Stimulated activated naive CD8-positive, alpha-beta T cell treated with anti-CD3 and anti-CD28 coated beads, Interleukin-15, Interleukin-2, amounts not matched to agents 100 U/mL and 50 U/mL, for 24 hours (primary cell): ENCODE results near the gene NADK.
A peak's percentile ranks its signal among the peaks of the same experiment; 100 is the strongest.

ENCODE experiments used
- ATAC-seq: fragments of 150-1000 bp; cut with Tn5 transposase; one replicate; pipeline ENCODE4 v1.10.0; 2021
- DNase-seq: peaks from one replicate; pipeline ENCODE4 v3.0.0; 2021

Gene NADK

GRCh38 chr1:1777950-1778662, at the start of gene NADK:
Gene NADK, minus strand, starts transcription at chr1:1778470. Its CDS starts 13,064 bp downstream, at chr1:1765406.
- ATAC-seq: peak; percentile 45

DNA sequence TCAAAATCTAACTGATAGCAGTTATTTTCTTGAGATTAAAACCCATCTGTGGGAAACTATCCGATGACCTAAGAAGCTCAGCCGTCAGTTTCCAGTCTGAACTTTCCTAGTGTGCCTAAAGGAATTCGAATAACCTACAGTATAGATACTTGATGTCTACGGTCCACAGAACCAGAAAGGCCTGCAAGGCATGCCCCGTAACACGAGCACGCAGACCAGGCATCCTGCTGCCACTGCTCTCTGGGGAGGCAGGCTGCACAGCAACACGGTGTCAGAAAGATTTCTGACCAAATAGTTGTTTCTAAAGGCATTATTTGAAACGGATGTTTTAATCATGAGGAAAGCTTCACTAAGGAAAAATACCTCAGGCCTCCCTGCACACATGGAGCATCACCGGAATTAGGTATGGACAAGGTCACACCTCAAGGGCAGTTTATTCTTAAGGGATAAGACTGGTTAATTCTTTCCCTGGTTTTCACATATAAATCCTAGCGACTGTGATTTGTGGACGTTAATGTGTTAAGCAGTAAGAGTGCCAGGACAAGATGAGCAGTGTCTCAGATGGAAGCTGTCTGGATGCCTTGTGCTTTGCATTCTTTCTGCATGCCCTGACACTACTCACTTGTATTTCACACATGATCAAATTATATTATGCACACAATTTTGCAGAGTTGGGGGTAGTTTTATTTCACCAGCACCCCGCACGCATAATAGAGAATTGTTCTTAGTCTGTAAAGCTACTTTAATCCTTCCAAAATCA, 49.0 kb upstream of the NADK start:
- DNase-seq (no peak), ATAC-seq (no peak)

More at GRCh38 chr1:1777950-1778662, at the start of gene NADK:
- DNase-seq: peak; percentile 81

DNA sequence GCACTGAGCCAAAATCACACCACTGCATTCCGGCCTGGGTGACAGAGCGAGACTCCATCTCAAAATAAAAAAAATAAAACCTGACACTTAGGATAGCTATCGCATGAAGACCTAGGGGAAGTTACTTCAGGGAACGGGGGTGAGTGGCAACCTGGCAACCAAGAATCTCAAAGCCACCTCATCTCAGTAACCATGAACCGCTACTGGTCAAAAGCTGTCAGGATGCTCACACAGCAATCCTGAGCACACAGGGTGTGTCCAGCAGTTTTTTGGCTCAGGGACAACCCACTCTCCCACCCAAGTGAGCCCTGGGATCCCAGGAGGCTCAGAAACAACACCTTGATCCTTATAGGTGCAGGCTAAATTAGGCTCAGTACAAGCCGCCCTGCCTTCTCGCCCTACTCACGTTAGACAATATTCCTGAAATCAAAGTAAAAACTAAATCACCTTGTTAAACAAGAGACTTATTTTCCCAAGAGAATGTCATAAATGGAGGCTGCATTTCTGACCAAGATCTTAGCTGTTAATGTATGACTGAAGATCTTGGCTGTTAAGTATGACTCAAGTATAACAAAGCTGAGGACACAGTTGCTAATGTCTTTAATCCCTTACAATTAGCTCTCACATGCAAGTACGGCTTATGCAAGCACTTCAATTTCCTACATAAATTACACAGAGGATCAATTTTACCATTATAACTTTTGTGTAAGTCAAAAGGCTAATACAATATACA, 48.3 kb upstream of the NADK start:
- ATAC-seq: no peak
- DNase-seq: no peak

DNA sequence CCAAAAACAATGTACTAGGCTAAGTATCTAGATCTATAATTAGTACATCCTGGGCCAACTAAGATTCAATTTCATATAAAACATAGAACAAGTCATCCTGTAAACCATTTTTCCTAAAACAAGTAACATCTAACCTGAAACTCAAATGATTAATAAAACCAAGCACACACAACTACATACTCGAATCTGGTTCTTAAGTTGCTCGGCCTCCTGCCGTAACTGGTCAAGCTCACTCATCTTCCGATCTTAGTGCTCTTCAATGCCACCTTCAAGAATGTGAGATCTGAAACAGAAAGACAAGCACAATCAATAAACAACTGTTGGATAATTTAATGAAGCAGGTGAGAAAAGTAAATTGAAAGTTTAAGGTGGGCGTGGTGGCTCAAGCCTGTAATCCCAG, 46.9 kb upstream of the NADK start:
- no peak for DNase-seq
- no peak for ATAC-seq

- no peak for DNase-seq
Observed at GRCh38 chr1:1819762-1820161, 41.5 kb upstream of the NADK start.

DNA sequence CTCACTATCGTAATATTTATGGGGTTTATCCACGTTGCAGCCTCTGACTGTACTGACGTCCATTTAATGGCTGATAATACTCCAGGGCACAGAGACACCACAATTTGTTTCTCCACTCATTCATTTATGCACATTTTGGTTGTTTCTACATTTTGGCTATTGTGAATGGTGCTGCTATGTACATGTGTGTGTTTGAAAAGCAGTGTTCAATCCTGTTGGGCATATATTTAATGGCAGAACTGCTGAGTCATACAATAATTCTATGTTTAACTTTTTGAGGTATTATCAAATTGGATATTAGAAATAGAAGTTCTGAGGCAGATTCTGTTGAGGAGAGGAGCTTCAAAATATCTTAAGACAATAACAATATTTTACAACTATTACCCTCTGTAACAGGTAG, 39.0 kb upstream of the NADK start:
- no peak for ATAC-seq
- DNase-seq: no peak

More at GRCh38 chr1:1819762-1820161, 41.5 kb upstream of the NADK start:
- no peak for ATAC-seq

GRCh38 chr1:1815606-1816281, 37.5 kb upstream of the NADK start:
- no peak for ATAC-seq
- DNase-seq: no peak

GRCh38 chr1:1809489-1809888, 31.2 kb upstream of the NADK start:
- no peak for DNase-seq
- no peak for ATAC-seq

- ATAC-seq: no peak
- no peak for DNase-seq
Observed at GRCh38 chr1:1808206-1808605, 29.9 kb upstream of the NADK start.

DNA sequence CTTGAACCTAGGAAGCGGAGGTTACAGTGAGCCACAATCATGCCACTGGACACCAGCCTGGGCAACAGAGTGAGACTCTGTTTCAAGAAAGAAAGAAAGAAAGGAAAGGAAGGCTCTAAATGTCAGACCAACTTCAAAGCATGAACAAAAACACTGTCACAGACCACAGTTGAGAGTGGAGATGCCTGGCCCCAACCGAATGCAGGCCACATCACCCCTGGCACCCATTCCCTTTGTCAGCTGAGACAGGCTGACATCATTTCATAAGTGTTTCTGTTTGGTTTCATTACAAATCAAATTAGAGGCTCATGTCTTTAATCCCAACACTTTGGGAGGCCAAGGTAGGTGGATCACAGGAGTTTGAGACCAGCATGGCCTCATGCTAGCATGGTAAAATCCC, 28.6 kb upstream of the NADK start:
- ATAC-seq (peak; percentile 40), DNase-seq (no peak)

- DNase-seq (no peak), ATAC-seq (no peak)
Observed at GRCh38 chr1:1804301-1804700, 26.0 kb upstream of the NADK start.

DNA sequence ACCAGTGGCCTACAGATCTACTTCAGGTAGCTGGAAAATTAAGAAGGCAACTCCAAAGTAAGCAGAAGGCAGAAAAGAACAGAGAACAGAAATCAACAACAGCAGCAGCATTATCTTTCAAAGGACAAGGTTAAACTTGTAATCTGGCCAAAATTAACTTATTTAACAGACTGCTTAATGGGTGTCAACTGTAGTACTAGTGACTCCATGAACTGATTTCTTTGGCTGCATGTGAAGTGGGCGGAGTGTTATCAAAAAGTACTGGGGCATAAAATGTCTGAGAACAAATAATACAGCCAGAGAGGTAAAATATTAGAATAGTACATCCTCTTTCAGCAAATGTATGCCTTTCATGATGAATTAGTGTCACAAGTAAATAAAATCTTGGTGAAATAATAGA, 24.6 kb upstream of the NADK start:
- DNase-seq: no peak
- ATAC-seq: no peak

GRCh38 chr1:1799716-1800115, 21.4 kb upstream of the NADK start:
- ATAC-seq (no peak), DNase-seq (no peak)

DNA sequence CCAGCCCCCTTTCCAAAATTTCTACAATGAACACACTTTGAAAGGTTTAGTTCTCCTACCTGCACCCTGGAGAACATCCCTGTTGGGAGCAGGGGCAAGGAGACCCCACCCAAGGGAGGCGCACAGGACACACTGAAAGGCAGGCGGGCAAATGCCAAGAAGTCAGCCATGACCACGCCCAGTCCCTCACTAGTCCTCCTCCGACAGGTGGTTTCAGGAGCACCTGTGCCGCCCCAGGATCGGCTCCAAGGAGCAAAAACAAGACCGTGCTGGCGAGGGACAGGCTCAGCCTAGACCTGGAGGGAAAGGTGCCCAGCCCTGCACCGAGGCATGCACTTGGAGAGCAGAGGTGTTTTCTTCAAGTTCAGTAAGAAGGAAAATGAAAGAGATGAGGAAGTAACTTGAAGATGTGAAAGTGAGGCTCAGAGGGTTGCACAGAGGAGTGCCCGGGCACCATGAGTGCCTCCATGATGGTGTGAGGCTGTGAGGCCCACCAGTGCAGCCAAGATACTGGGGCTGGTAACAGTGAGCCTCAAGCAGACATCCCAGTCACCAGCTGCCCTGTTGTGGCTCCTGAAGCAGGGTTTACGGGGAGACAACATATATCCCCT, 19.6 kb upstream of the NADK start:
- DNase-seq: no peak
- ATAC-seq: peak; percentile 37

GRCh38 chr1:1796466-1796865, 18.2 kb upstream of the NADK start:
- no peak for ATAC-seq

GRCh38 chr1:1794999-1795398, 16.7 kb upstream of the NADK start:
- no peak for DNase-seq
- ATAC-seq: no peak

More at GRCh38 chr1:1796466-1796865, 18.2 kb upstream of the NADK start:
- no peak for DNase-seq

DNA sequence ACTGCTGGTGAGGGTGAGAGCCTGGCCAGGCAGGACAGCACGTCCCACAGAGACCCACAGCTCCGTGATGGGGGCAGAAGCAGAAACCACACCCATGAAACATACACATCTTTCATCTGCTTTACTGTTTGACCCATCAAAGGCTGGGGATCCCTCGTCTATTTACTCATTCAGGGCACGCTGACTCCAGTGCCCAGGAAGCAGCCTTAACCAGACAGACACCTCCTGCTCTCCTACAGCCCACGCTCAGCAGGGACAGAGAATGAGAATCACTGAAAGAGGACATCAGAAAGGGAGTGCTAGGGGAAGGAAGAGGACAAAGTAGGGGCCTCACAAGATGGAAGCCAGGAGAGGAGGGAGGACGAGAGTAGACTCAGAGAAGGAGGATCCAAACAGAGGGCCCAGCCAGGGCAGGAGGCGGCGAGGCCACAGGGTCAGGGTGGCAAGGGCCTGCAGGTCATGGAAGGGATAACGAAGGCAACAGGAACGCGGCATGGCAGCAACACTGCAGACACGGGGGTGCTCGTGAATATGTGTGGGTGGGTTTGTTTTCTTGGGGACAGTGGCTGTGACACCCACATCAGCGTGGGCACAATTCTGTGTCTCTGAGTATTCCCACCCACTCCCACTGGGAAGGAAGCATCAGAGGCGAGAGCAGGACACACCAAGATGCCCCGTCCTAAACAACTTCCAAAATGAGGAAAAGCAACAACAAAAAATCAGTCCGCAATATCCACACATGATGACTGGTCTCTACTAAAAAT, 15.4 kb upstream of the NADK start:
- DNase-seq (no peak), ATAC-seq (no peak)

GRCh38 chr1:1788646-1789431, 10.6 kb upstream of the NADK start:
- DNase-seq: peak; percentile 23
- no peak for ATAC-seq

DNA sequence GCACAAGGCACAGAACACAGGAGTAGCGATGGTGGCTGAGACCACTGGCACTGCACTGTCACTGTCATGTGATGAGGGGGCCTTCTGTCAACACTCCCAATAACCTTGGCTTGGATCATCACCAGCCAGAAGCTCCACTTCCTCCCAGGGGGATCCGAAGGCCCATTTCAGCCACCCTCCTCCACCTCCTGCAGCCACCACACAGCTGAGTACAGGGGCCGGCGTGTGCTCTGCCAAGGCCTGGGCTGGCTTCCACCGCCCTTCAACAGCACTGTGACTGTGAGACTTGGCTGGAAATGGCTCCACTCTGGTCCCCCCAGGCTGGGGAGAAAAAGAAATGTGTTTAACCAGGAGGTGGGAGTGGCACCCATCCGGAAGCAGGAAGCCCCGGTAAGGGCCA, 9.9 kb upstream of the NADK start:
- DNase-seq: no peak
- ATAC-seq: no peak

- ATAC-seq (no peak), DNase-seq (no peak)
Observed at GRCh38 chr1:1786836-1787605, 8.8 kb upstream of the NADK start.
